Endodermal cell (in vitro differentiated cells): ENCODE data around the gene SPP2. TPM values are rescaled to one million over a fixed set of nuclear protein-coding genes. Genes with fewer than 3 reads are reported as not detected.

ENCODE experiments used
- DNase-seq: peaks from one replicate; pipeline ENCODE4 v3.0.0-alpha.2; 2017
- H3K27ac ChIP-seq: 2 replicates; pipeline ENCODE4 v1.5.1; 2013; ENCODE audit warnings: mild to moderate bottlenecking, low read depth, low read length, moderate library complexity
- H3K27me3 ChIP-seq: 2 replicates; pipeline ENCODE4 v1.6.1; 2013; ENCODE audit warnings: mild to moderate bottlenecking, low read length, moderate library complexity; ENCODE audit not compliant: insufficient read depth, control insufficient read depth, poor library complexity, severe bottlenecking
- H3K36me3 ChIP-seq: 2 replicates; pipeline ENCODE4 v1.7.0; 2013; ENCODE audit warnings: mild to moderate bottlenecking, low read length, moderate library complexity; ENCODE audit not compliant: control insufficient read depth, insufficient read depth
- H3K4me1 ChIP-seq: one replicate; pipeline ENCODE4 v1.7.0; 2013; ENCODE audit warnings: low read length; ENCODE audit not compliant: control insufficient read depth, insufficient read depth
- H3K4me3 ChIP-seq: 2 replicates; pipeline ENCODE4 v1.5.1; 2013; ENCODE audit warnings: mild to moderate bottlenecking, low read length, moderate library complexity
- H3K9ac ChIP-seq: 2 replicates; pipeline ENCODE4 v1.6.1; 2013; ENCODE audit warnings: mild to moderate bottlenecking, low read length, moderate library complexity; ENCODE audit not compliant: poor library complexity, severe bottlenecking; ENCODE audit errors: extremely low read depth
- H3K9me3 ChIP-seq: 2 replicates; pipeline ENCODE4 v1.6.1; 2013; ENCODE audit warnings: mild to moderate bottlenecking, low read length, moderate library complexity; ENCODE audit not compliant: control insufficient read depth
- H3K27ac Mint-ChIP-seq: 2 replicates; pipeline ENCODE4 v1.8.0; 2020; ENCODE audit warnings: mixed read lengths
- H3K27me3 Mint-ChIP-seq: 2 replicates; pipeline ENCODE4 v1.8.0; 2021; ENCODE audit warnings: mild to moderate bottlenecking, mixed read lengths; ENCODE audit not compliant: insufficient read depth
- H3K36me3 Mint-ChIP-seq: 2 replicates; pipeline ENCODE4 v1.8.0; 2020; ENCODE audit warnings: low read depth, mixed read lengths
- H3K4me1 Mint-ChIP-seq: 2 replicates; pipeline ENCODE4 v1.8.0; 2020; ENCODE audit warnings: mixed read lengths
- H3K4me3 Mint-ChIP-seq: 2 replicates; pipeline ENCODE4 v1.8.0; 2020; ENCODE audit warnings: mild to moderate bottlenecking, moderate library complexity, mixed read lengths
- H3K9me3 Mint-ChIP-seq: 2 replicates; pipeline ENCODE4 v1.8.0; 2020; ENCODE audit warnings: mild to moderate bottlenecking, mixed read lengths
- WGBS, 2 experiments: methylation state at CpG; one replicate each; pipeline versions ENCODE4 v1.1.5 to v1.1.7; 2013; ENCODE audit warnings: missing lambda C conversion rate in 2 of 2, mixed read lengths in 1 of 2; ENCODE audit not compliant: insufficient coverage in 1 of 2, insufficient read length in 1 of 2; 5-methylcytosine and 5-hydroxymethylcytosine counted together
- total RNA-seq, 2 donors: library from RNA; stranded (reverse); fragmentation: NEBNext Ultra II Directional in 1 of 2; extraction: Animal tissue kit (Norgen Biotek cat#: 25700) in 1 of 2; gene quantifications; 2 replicates in 1 of 2; 3 replicates in 1 of 2; pipeline ENCODE4 v1.2.1, GENCODE V29; 2021
- TF ChIP-seq, protein P1 (sequence below): fragments of 200-600 bp; sonication (generic); conservative IDR thresholded peaks from 2 replicates; pipeline ENCODE4 v1.5.0; 2021; ENCODE audit warnings: antibody characterized with exemption, mild to moderate bottlenecking

The SPP2 gene
- total RNA-seq, 2 donors from 2014 or later = not detected

DNA sequence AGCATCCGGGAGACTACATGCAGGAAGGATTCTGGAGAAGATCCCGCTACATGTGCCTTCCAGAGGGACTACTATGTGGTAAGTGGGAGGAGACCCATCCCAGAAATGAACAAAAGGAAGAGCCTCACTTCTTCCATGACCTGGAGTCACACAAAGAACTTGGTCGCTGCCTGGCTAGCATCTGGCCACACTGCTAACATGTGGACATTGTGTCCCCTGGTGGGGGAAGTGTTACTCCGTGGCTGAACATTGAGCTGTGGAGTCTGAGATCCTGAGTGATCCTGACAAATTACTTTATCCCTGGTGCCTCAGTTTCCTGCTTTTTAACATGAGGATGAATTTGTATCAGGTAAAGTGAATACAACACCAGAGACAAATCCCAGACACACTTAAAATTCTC is 8.4 kb downstream of the SPP2 start:
- H3K4me3 Mint-ChIP-seq = no peak overlapping the region
- DNase-seq = no peak
- Histone ChIP-seq H3K4me3 (no peak overlapping the region), H3K36me3 (no peaks in the 10 kb centered on the region), H3K27me3 (no peaks in the 10 kb centered on the region), H3K9me3 (no peaks in the 10 kb centered on the region), H3K27ac (no peak overlapping the region), H3K9ac (no peak overlapping the region), H3K4me1 (no peaks in the 10 kb centered on the region)
- 85 to 90% methylated on average over 3 to 4 of the region's 4 CpGs for whole genome bisulfite sequencing, 2 experiments
- no peak overlapping the region for H3K27ac Mint-ChIP-seq
- no peaks in the 10 kb centered on the region for H3K9me3 Mint-ChIP-seq
- no peaks in the 10 kb centered on the region for H3K4me1 Mint-ChIP-seq
- H3K36me3 Mint-ChIP-seq = no peaks in the 10 kb centered on the region
- TF ChIP-seq, protein P1, sequence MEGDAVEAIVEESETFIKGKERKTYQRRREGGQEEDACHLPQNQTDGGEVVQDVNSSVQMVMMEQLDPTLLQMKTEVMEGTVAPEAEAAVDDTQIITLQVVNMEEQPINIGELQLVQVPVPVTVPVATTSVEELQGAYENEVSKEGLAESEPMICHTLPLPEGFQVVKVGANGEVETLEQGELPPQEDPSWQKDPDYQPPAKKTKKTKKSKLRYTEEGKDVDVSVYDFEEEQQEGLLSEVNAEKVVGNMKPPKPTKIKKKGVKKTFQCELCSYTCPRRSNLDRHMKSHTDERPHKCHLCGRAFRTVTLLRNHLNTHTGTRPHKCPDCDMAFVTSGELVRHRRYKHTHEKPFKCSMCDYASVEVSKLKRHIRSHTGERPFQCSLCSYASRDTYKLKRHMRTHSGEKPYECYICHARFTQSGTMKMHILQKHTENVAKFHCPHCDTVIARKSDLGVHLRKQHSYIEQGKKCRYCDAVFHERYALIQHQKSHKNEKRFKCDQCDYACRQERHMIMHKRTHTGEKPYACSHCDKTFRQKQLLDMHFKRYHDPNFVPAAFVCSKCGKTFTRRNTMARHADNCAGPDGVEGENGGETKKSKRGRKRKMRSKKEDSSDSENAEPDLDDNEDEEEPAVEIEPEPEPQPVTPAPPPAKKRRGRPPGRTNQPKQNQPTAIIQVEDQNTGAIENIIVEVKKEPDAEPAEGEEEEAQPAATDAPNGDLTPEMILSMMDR = no peak
- peaks cover 1% of the 10 kb centered on the region for H3K27me3 Mint-ChIP-seq

DNA sequence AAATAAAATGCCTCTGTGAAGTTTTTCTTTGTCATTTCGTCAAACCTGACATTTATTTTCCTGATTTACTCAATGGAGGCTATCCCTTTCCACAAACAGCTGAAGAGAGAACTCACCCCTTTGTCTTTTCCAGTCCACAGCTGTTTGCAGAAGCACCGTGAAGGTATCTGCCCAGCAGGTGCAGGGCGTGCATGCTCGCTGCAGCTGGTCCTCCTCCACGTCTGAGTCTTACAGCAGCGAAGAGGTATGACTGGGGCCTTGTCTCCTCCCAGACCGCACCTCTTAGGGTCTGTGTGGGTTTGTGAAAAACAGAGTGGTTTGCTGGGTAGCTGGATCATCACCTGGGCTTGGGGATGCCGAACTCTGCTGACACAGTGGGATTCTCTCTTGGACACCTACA is 9.7 kb downstream of the SPP2 start:
- no peaks in the 10 kb centered on the region for H3K4me1 ChIP-seq
- TF ChIP-seq, protein P1 = no peak
- no peak overlapping the region for H3K4me3 ChIP-seq
- no peak overlapping the region for H3K9ac ChIP-seq
- Mint-ChIP-seq H3K4me3 (no peak overlapping the region), H3K4me1 (no peaks in the 10 kb centered on the region), H3K36me3 (no peaks in the 10 kb centered on the region), H3K27me3 (no peaks in the 10 kb centered on the region), H3K27ac (no peak overlapping the region), H3K9me3 (no peaks in the 10 kb centered on the region)
- H3K27me3 ChIP-seq = no peaks in the 10 kb centered on the region
- no peaks in the 10 kb centered on the region for H3K9me3 ChIP-seq
- H3K27ac ChIP-seq = no peak overlapping the region
- DNase-seq = no peak
- 78 to 89% methylated on average over 2 to 8 of the region's 8 CpGs for WGBS, 2 experiments
- H3K36me3 ChIP-seq = no peaks in the 10 kb centered on the region

GRCh38 chr2:234061624-234062257 is 11.2 kb downstream of the SPP2 start:
- Mint-ChIP-seq H3K27me3 (no peaks in the 10 kb centered on the region), H3K4me1 (no peaks in the 10 kb centered on the region), H3K27ac (peak overlapping the region; percentile 7), H3K36me3 (no peaks in the 10 kb centered on the region), H3K4me3 (no peak overlapping the region), H3K9me3 (no peaks in the 10 kb centered on the region)
- Histone ChIP-seq H3K27ac (no peak overlapping the region), H3K36me3 (no peaks in the 10 kb centered on the region), H3K4me3 (no peak overlapping the region), H3K9me3 (no peaks in the 10 kb centered on the region), H3K4me1 (no peaks in the 10 kb centered on the region), H3K27me3 (no peaks in the 10 kb centered on the region), H3K9ac (no peak overlapping the region)
- WGBS, 2 experiments = 79 to 84% methylated on average over 3 to 6 of the region's 6 CpGs
- no peak for DNase-seq
- TF ChIP-seq, protein P1 = no peak
